ENCODE results near the gene PCOLCE2. TPM values are rescaled to one million over a fixed set of nuclear protein-coding genes. Genes with fewer than 3 reads are reported as not detected.
A peak's percentile ranks its signal among the peaks of the same experiment; 100 is the strongest.

Gene PCOLCE2
- total RNA-seq, 2 donors from 2014 or later, result 122 to 157 TPM

GRCh38 chr3:142923694-142924093 is 34.8 kb upstream of the PCOLCE2 start:
- no peak for TF ChIP-seq CTCF (IDR thresholded peaks at IDR 0.05)
- no peak for ATAC-seq (ENCODE audit: insufficient number of reproducible peaks, low FRiP score, low read depth)
- Histone ChIP-seq H3K27me3 (replicated peaks; ENCODE audit: insufficient read depth) (no peaks in the 10 kb centered on the region), H3K9me3 (no peaks in the 10 kb centered on the region), H3K4me1 (ENCODE audit: control insufficient read depth in 1 of 2, low read depth in 2 of 2) (no peaks in the 10 kb centered on the region), H3K4me3 (no peak overlapping the region), H3K27ac (no peak overlapping the region), H3K36me3 (no peaks in the 10 kb centered on the region)
- DNase-seq (ENCODE audit: low spot score), result no peak

- Histone ChIP-seq H3K9me3 (no peaks in the 10 kb centered on the region), H3K27me3 (replicated peaks; ENCODE audit: insufficient read depth) (no peaks in the 10 kb centered on the region), H3K4me3 (no peak overlapping the region), H3K36me3 (no peaks in the 10 kb centered on the region), H3K27ac (no peak overlapping the region), H3K4me1 (ENCODE audit: control insufficient read depth in 1 of 2, low read depth in 2 of 2) (peaks cover 11 to 23% of the 10 kb centered on the region in 2 donors)
- TF ChIP-seq CTCF (IDR thresholded peaks at IDR 0.05), result no peak
- DNase-seq (ENCODE audit: low spot score), result no peak
- no peak for ATAC-seq (ENCODE audit: insufficient number of reproducible peaks, low FRiP score, low read depth)
Observed at GRCh38 chr3:142916605-142917004, 27.7 kb upstream of the PCOLCE2 start.

- Histone ChIP-seq H3K27ac (no peak overlapping the region), H3K36me3 (no peaks in the 10 kb centered on the region), H3K9me3 (no peaks in the 10 kb centered on the region), H3K27me3 (replicated peaks; ENCODE audit: insufficient read depth) (no peaks in the 10 kb centered on the region), H3K4me1 (ENCODE audit: control insufficient read depth in 1 of 2, low read depth in 2 of 2) (peaks cover 11 to 32% of the 10 kb centered on the region in 2 donors), H3K4me3 (no peak overlapping the region)
- TF ChIP-seq CTCF (IDR thresholded peaks at IDR 0.05), result no peak
- ATAC-seq (ENCODE audit: insufficient number of reproducible peaks, low FRiP score, low read depth) (no peak), DNase-seq (ENCODE audit: low spot score) (no peak)
Observed at GRCh38 chr3:142915636-142916035, 26.8 kb upstream of the PCOLCE2 start.

- DNase-seq (ENCODE audit: low spot score) (no peak), ATAC-seq (ENCODE audit: insufficient number of reproducible peaks, low FRiP score, low read depth) (no peak)
- Histone ChIP-seq H3K27ac (no peak overlapping the region), H3K27me3 (replicated peaks; ENCODE audit: insufficient read depth) (no peaks in the 10 kb centered on the region), H3K4me3 (no peak overlapping the region), H3K36me3 (no peaks in the 10 kb centered on the region), H3K4me1 (ENCODE audit: control insufficient read depth in 1 of 2, low read depth in 2 of 2) (peaks cover 11 to 44% of the 10 kb centered on the region in 2 donors), H3K9me3 (no peaks in the 10 kb centered on the region)
- TF ChIP-seq CTCF (IDR thresholded peaks at IDR 0.05), result no peak
Observed at GRCh38 chr3:142914286-142914811, 25.5 kb upstream of the PCOLCE2 start.

GRCh38 chr3:142913432-142913831 is 24.5 kb upstream of the PCOLCE2 start:
- H3K27me3 ChIP-seq (replicated peaks; ENCODE audit: insufficient read depth), result no peaks in the 10 kb centered on the region
- H3K4me1 ChIP-seq (ENCODE audit: control insufficient read depth in 1 of 2, low read depth in 2 of 2), result peaks cover 11 to 51% of the 10 kb centered on the region in 2 donors
- H3K9me3 ChIP-seq, result no peaks in the 10 kb centered on the region
- no peak for TF ChIP-seq CTCF (IDR thresholded peaks at IDR 0.05)
- H3K4me3 ChIP-seq, result peak overlapping the region; percentile 36
- H3K36me3 ChIP-seq, result no peaks in the 10 kb centered on the region
- ATAC-seq (ENCODE audit: insufficient number of reproducible peaks, low FRiP score, low read depth), result no peak
- DNase-seq (ENCODE audit: low spot score), result no peak
- peak overlapping the region; percentile 70 to 78 for H3K27ac ChIP-seq
